H9 (cell line): ENCODE data around the gene NUDT14. TPM values are rescaled to one million over a fixed set of nuclear protein-coding genes. Genes with fewer than 3 reads are reported as not detected.

ENCODE experiments used
- DNase-seq: peaks from one replicate; pipeline ENCODE4 v3.0.0-alpha.2; 2017
- H2AFZ ChIP-seq: one replicate; pipeline ENCODE4 v1.6.1; 2013; ENCODE audit warnings: mild to moderate bottlenecking, low read length, control low read depth, moderate library complexity
- H2AK5ac ChIP-seq: 2 replicates; pipeline ENCODE4 v1.6.1; 2013; ENCODE audit warnings: low read length, control low read depth, mixed read lengths; ENCODE audit not compliant: insufficient read length
- H2BK120ac ChIP-seq: one replicate; pipeline ENCODE4 v1.6.1; 2013; ENCODE audit warnings: low read depth, mild to moderate bottlenecking, low read length, control low read depth, inconsistent platforms; ENCODE audit not compliant: poor library complexity, severe bottlenecking
- H2BK12ac ChIP-seq: 2 replicates; pipeline ENCODE4 v1.6.1; 2013; ENCODE audit warnings: low read length, control low read depth, mixed read lengths, low read depth; ENCODE audit not compliant: insufficient read length
- H2BK15ac ChIP-seq: 2 replicates; pipeline ENCODE4 v1.6.1; 2013; ENCODE audit warnings: low read depth, low read length, control low read depth
- H2BK20ac ChIP-seq: one replicate; pipeline ENCODE4 v1.6.1; 2013; ENCODE audit warnings: low read depth, mild to moderate bottlenecking, low read length, control low read depth, inconsistent platforms; ENCODE audit not compliant: poor library complexity, severe bottlenecking
- H2BK5ac ChIP-seq: 2 replicates; pipeline ENCODE4 v1.6.1; 2013; ENCODE audit warnings: low read length, control low read depth, mixed read lengths; ENCODE audit not compliant: insufficient read length
- H3K14ac ChIP-seq: 2 replicates; pipeline ENCODE4 v1.6.1; 2013; ENCODE audit warnings: low read length, control low read depth; ENCODE audit not compliant: insufficient read depth
- H3K18ac ChIP-seq: 2 replicates; pipeline ENCODE4 v1.6.1; 2013; ENCODE audit warnings: low read depth, mild to moderate bottlenecking, mixed read lengths, low read length, control low read depth; ENCODE audit not compliant: insufficient read length
- H3K23ac ChIP-seq: 2 replicates; pipeline ENCODE4 v1.6.1; 2013; ENCODE audit warnings: low read length, control low read depth, mixed read lengths, low read depth; ENCODE audit not compliant: insufficient read length
- H3K23me2 ChIP-seq: 2 replicates; pipeline ENCODE4 v1.6.1; 2013; ENCODE audit warnings: low read depth, mild to moderate bottlenecking, mixed read lengths, low read length, control low read depth; ENCODE audit not compliant: insufficient read length, poor library complexity, severe bottlenecking
- H3K27ac ChIP-seq: 2 replicates; pipeline ENCODE4 v1.5.1; 2013; ENCODE audit warnings: low read length, control low read depth, mixed read lengths, low read depth; ENCODE audit not compliant: insufficient read length
- H3K27me3 ChIP-seq: 2 replicates; pipeline ENCODE4 v1.6.1; 2013; ENCODE audit warnings: low read length, control low read depth, inconsistent platforms; ENCODE audit not compliant: insufficient read depth
- H3K4ac ChIP-seq: 2 replicates; pipeline ENCODE4 v1.6.1; 2013; ENCODE audit warnings: low read depth, mild to moderate bottlenecking, control low read depth, inconsistent platforms, low read length, moderate library complexity
- H3K4me1 ChIP-seq: 2 replicates; pipeline ENCODE4 v1.6.1; 2013; ENCODE audit warnings: low read length, control low read depth, inconsistent platforms; ENCODE audit not compliant: insufficient read depth
- H3K4me2 ChIP-seq: 2 replicates; pipeline ENCODE4 v1.6.1; 2013; ENCODE audit warnings: low read length, control low read depth, mixed read lengths; ENCODE audit not compliant: insufficient read length, insufficient read depth
- H3K56ac ChIP-seq: 2 replicates; pipeline ENCODE4 v1.6.1; 2013; ENCODE audit warnings: low read depth, mild to moderate bottlenecking, mixed read lengths, low read length, control low read depth; ENCODE audit not compliant: insufficient read length
- H3K79me1 ChIP-seq: 2 replicates; pipeline ENCODE4 v1.6.1; 2013; ENCODE audit warnings: low read depth, mild to moderate bottlenecking, moderate library complexity, low read length, control low read depth, inconsistent platforms; ENCODE audit not compliant: insufficient read depth, poor library complexity, severe bottlenecking
- H3K79me2 ChIP-seq: 2 replicates; pipeline ENCODE4 v1.6.1; 2013; ENCODE audit warnings: low read length, control low read depth, inconsistent platforms; ENCODE audit not compliant: insufficient read depth
- H3K9ac ChIP-seq: 2 replicates; pipeline ENCODE4 v1.6.1; 2013; ENCODE audit warnings: low read length, control low read depth, mixed read lengths; ENCODE audit not compliant: insufficient read length; ENCODE audit errors: extremely low read depth
- H3K9me3 ChIP-seq: one replicate; pipeline ENCODE4 v1.6.1; 2013; ENCODE audit warnings: low read depth, low read length, inconsistent platforms; ENCODE audit not compliant: control insufficient read depth
- H3T11ph ChIP-seq: one replicate; pipeline ENCODE4 v1.6.1; 2013; ENCODE audit warnings: mild to moderate bottlenecking, low read length, control low read depth, inconsistent platforms
- H4K20me1 ChIP-seq: one replicate; pipeline ENCODE4 v1.6.1; 2013; ENCODE audit not compliant: control insufficient read depth, insufficient read length, insufficient read depth
- H4K5ac ChIP-seq: 2 replicates; pipeline ENCODE4 v1.6.1; 2013; ENCODE audit warnings: low read depth, mild to moderate bottlenecking, mixed read lengths, low read length, control low read depth; ENCODE audit not compliant: insufficient read length
- H4K8ac ChIP-seq: replicated peaks from 2 replicates; pipeline ENCODE4 v1.6.1; 2013; ENCODE audit warnings: low read length, control low read depth, mixed read lengths, low read depth; ENCODE audit not compliant: insufficient read length
- H4K91ac ChIP-seq: 2 replicates; pipeline ENCODE4 v1.6.1; 2013; ENCODE audit warnings: low read depth, mild to moderate bottlenecking, moderate library complexity, mixed read lengths, low read length, control low read depth; ENCODE audit not compliant: insufficient read length
- H3K27ac Mint-ChIP-seq, 3 experiments: 2 replicates in 2 of 3; 3 replicates in 1 of 3; pipeline ENCODE4 v1.8.0; 2020 to 2021; ENCODE audit warnings: mixed read lengths in 3 of 3, mild to moderate bottlenecking in 1 of 3, moderate library complexity in 1 of 3
- H3K27me3 Mint-ChIP-seq: 2 replicates; pipeline ENCODE4 v1.8.0; 2021; ENCODE audit warnings: low read depth, mild to moderate bottlenecking, moderate library complexity, mixed read lengths
- H3K36me3 Mint-ChIP-seq, 3 experiments: 2 replicates in 2 of 3; 3 replicates in 1 of 3; pipeline ENCODE4 v1.8.0; 2020 to 2021; ENCODE audit warnings: low read depth in 3 of 3, mixed read lengths in 3 of 3; ENCODE audit not compliant: insufficient read depth in 1 of 3
- H3K4me1 Mint-ChIP-seq, 2 experiments: 2 replicates each; pipeline ENCODE4 v1.8.0; 2020; ENCODE audit warnings: mixed read lengths in 2 of 2
- H3K4me3 Mint-ChIP-seq, 2 experiments: 2 replicates in 1 of 2; 3 replicates in 1 of 2; pipeline ENCODE4 v1.8.0; 2020 to 2021; ENCODE audit warnings: mild to moderate bottlenecking in 2 of 2, mixed read lengths in 2 of 2, moderate library complexity in 1 of 2
- H3K9me3 Mint-ChIP-seq, 2 experiments: 2 replicates in 1 of 2; 3 replicates in 1 of 2; pipeline ENCODE4 v1.8.0; 2020; ENCODE audit warnings: mild to moderate bottlenecking in 2 of 2, mixed read lengths in 2 of 2, moderate library complexity in 1 of 2
- CTCF ChIP-seq: fragments of 200-600 bp; sonication (generic); conservative IDR thresholded peaks from 3 replicates; pipeline ENCODE4 v1.8.0; 2021; ENCODE audit warnings: antibody characterized with exemption, mild to moderate bottlenecking
- WGBS: extraction: QIAGEN DNeasy Blood & Tissue Kit; methylation state at CpG from one replicate; pipeline ENCODE4 v1.1.7; 2013; ENCODE audit warnings: missing lambda C conversion rate, low lambda C conversion rate, mixed read lengths; ENCODE audit not compliant: insufficient read length; ENCODE audit errors: extremely low coverage; 5-methylcytosine and 5-hydroxymethylcytosine counted together
- total RNA-seq: library from RNA; stranded (reverse); gene quantifications from 2 replicates; pipeline ENCODE4 v1.2.1, GENCODE V29; 2021

NUDT14 gene
- total RNA-seq, 1 experiment from 2014 or later, result 41.1 TPM

- H3K4me2 ChIP-seq, result no peak overlapping the region
- H3K79me1 ChIP-seq, result no peaks in the 10 kb centered on the region
- H3K9ac ChIP-seq, result no peak overlapping the region
- no peaks in the 10 kb centered on the region for H3K9me3 ChIP-seq
- no peak for DNase-seq
- no peak overlapping the region for H4K8ac ChIP-seq
- H3K9me3 Mint-ChIP-seq, result no peaks in the 10 kb centered on the region
- no peak overlapping the region for H2AK5ac ChIP-seq
- no peaks in the 10 kb centered on the region for H3K4me1 ChIP-seq
- no peak overlapping the region for H2AFZ ChIP-seq
- H3K36me3 Mint-ChIP-seq, result no peaks in the 10 kb centered on the region
- no peak overlapping the region for H3K14ac ChIP-seq
- no peak overlapping the region for H4K91ac ChIP-seq
- no peak overlapping the region for H2BK15ac ChIP-seq
- H2BK120ac ChIP-seq, result no peak overlapping the region
- H3K4me1 Mint-ChIP-seq, result peaks cover 0 to 6% of the 10 kb centered on the region in 2 experiments; a peak in 1 of 4 replicates
- no peak overlapping the region for H4K5ac ChIP-seq
- no peaks in the 10 kb centered on the region for H3K27me3 Mint-ChIP-seq
- TF ChIP-seq CTCF, result no peak
- no peak overlapping the region for H3K27ac ChIP-seq
- H3K23ac ChIP-seq, result no peak overlapping the region
- no peak overlapping the region for H2BK12ac ChIP-seq
- H3K23me2 ChIP-seq, result no peaks in the 10 kb centered on the region
- H3K4me3 Mint-ChIP-seq, result no peak overlapping the region
- no peak overlapping the region for H3K27ac Mint-ChIP-seq
- H3K27me3 ChIP-seq, result no peaks in the 10 kb centered on the region
- H2BK20ac ChIP-seq, result no peak overlapping the region
- no peak overlapping the region for H3K18ac ChIP-seq
- H3K79me2 ChIP-seq, result no peaks in the 10 kb centered on the region
- no peaks in the 10 kb centered on the region for H4K20me1 ChIP-seq
- no CpG with 5 or more reads among the region's 35 CpGs for WGBS
- H3K4ac ChIP-seq, result no peak overlapping the region
- no peak overlapping the region for H3T11ph ChIP-seq
- H3K56ac ChIP-seq, result no peak overlapping the region
- no peak overlapping the region for H2BK5ac ChIP-seq
Observed at GRCh38 chr14:105150368-105151083, 30.6 kb downstream of the NUDT14 start.
